HG02885 (cell line): Measurements from ENCODE around the gene YJU2.

ENCODE experiments used
- ATAC-seq: cut with Tn5 transposase; IDR thresholded peaks from one replicate; pipeline ENCODE4 v1.9.1; 2021; ENCODE audit warnings: mild to moderate bottlenecking; ENCODE audit not compliant: unreplicated experiment, poor library complexity

The YJU2 gene

DNA sequence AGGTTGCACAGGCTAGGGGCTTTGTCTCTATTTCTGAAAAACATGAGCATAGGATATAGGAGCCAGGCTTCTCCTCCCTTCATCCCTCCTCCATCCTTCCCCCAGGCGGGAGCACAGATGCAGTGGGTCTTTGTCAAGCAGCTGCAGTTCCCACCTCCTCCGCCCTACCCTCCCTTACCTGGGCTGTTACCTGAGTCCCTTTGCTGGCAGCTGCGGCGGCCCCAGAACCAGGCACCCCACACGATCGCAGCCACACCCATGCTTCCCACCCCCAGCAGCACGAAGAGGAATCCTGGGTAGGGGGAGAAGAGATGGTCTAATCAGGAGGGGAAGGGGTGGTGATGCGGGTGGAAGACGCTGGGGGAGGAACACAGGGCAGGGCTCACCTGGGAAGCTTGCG is 47.5 kb downstream of the YJU2 start:
- ATAC-seq: no peak

DNA sequence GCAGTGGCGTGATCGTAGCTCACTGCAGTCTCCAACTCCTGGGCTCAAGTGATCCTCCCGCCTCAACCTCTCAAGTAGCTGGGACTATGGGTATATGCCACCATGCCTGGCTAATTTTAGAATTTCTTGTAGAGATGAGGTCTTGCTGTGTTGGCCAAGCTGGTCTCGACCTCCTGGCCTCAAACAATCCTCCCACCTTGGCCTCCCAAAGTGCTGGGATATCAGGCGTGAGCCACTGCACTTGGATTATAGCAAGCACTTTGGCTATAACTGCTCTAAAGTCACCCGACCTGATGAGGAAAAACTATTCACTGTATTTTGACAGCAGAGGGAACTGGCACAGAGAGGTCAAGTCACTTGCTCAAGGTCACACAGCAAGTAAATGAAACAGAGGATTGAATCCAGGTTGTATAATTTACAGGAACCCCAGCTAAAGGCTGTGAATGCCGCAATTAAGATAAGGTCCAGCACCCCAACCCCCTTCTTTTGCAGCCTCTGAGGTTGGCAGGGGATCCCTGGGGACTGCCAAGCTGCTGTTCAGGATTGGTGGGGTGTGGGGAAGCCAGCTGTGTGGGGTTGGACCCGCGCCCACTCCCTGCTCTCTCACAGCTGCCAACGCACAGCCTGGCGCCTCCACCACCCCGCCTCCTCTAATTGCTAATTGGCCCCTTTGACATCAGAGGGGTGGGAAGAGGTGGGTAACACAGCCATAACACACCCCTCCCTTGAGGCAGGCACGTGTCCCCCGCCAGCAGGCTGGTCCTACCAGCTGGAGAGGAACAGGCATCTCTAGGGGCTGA is 49.3 kb downstream of the YJU2 start:
- ATAC-seq: no peak

DNA sequence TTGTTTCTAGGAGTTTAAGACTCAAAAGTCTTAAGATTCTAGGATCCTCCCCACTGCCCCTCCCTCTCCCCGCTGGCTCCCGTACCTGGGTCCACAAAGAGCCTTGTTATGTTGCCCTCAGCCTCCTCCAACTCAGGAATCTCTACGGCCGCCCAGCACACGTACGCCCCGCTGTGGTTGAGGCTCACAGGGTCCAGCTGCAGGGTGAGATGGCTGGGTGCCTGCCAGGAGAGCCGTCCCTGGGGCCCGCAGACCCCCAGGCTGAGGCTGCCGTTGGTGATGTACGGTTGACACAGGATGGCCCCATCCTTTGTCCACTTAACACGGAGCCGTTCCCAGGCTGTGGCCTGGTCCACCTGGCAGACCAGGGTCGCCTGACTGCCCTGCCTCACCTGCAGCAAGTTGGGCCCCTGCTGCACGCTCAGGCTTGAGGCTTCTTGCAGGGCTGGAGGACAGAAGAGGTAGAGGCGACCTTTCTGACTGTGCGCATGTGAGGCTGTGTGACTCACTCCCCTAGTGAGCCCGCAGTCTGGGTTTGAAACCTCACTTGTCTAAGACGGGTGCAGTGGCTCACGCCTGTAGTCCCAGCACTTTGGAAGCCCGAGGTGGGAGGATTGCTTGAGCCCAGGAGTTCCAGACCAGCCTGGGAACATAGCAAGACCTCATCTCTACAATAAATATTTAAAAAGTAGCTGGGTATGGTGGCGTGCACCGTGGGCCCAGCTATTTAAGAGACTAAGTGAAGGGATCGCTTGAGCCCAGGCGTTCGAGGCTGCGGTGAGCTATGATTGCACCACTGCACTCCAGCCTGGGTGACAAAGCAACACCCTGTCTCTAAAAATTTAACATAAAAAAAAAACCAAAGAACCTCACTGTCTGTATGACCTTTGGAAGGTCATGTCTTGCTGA is 51.3 kb downstream of the YJU2 start:
- ATAC-seq: no peak

DNA sequence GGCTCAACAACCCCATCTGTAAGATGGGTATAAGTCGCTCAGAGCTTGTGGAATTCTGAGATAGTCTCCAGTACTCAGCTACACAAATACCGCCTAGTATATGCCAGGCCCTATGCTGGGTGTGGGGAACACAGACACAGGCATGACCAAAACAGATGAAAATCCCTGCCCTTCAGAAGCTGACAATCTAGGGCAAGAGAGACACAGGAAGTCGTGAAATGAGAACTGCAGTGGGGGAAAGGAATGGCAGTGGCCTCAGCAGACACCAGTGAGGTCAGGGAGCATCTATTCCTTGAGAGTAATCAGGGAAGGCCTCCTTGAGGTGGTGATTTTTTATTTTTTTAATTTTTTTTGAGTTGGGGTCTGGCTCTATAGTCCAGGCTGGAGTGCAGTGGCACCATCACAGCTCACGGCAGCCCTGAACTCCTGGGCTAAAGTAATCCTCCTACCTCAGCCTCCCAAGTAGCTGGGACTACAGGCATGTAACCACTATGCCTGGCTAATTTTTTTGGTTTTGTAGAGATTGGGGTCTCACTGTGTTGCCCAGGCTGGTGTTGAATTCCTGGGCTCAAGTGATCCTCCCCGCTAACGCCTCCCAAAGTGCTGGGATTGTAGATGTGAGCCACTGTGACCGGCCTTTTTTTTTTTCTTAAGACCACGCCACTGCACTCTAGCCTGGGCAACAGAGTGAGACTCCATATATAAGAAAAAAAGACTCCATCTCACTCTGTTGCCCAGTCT is 52.1 kb downstream of the YJU2 start:
- ATAC-seq: no peak

DNA sequence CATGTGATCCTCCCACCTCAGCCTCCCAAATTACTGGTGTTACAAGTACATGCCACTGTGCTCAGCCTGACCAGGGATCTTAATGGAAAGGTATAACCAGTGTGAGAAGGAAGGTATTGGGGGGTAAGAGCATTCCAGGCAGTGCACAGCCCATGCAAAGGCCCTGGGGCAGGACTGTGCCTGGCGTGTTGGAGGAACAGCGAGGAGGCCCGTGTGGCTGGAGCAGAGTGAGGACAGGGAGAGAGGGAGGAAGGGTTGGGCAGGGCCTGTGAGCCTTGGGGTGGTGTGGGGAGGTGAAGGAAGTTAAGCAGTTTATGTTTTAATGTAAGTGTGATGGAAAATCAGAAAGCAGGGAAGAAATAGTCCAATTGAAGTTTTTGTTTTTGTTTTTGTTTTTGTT is 53.7 kb downstream of the YJU2 start:
- no peak for ATAC-seq

DNA sequence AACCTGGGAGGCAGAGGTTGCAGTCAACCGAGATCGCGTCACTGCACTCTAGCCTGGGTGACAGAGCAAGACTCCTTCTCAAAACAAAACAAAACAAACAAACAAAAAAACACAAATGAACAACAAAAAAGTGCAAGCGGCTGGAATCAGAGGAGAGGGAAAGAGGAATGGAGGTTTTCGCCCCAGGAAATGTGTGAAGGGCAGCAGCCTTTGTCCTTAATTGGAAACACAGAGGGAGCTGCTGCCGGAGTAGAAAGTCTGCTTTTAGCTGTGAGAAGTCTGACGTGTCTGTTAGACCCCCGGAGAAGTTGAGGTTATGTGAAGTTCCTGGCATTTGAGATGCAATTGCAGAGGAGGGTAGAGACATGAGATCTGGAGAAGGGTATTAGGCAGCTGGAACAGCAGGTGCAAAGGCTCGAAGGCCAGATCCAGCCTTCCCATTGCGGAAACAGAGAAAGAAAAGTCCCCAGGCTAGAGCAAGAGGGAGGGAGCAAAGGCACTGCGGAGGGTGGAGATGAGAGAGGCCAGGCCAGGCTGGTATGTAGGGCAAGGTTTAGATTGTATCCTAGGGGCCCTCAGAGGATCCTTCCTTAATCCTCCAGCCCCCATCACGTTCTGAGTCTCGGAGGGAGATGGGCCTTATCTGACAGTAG is 54.8 kb downstream of the YJU2 start:
- ATAC-seq: no peak

DNA sequence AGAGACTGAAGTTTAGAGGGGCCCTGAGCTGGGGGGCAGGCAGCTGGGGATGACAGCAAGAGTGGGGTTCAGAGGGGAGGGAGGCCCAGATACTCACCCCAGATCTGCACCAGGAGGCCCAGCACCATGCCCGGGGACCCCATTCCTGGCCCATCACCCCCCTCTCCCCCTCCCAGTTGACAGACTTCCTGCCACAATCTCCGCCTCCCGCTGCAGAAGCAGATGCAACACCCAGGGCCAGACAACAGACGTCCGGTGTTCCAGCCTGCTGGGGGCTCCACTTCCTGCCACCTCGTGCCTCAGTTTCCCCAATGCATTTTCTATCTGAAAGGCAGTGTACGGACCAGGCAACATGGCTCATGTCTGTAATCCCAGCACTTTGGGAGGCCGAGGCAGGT is 55.4 kb downstream of the YJU2 start, which contains the start of gene TMIGD2:
TMIGD2 (minus strand) TSS at position 147 of the 398 bp plus-strand sequence; CDS start at position 143, 4 bp downstream.
- no peak for ATAC-seq

DNA sequence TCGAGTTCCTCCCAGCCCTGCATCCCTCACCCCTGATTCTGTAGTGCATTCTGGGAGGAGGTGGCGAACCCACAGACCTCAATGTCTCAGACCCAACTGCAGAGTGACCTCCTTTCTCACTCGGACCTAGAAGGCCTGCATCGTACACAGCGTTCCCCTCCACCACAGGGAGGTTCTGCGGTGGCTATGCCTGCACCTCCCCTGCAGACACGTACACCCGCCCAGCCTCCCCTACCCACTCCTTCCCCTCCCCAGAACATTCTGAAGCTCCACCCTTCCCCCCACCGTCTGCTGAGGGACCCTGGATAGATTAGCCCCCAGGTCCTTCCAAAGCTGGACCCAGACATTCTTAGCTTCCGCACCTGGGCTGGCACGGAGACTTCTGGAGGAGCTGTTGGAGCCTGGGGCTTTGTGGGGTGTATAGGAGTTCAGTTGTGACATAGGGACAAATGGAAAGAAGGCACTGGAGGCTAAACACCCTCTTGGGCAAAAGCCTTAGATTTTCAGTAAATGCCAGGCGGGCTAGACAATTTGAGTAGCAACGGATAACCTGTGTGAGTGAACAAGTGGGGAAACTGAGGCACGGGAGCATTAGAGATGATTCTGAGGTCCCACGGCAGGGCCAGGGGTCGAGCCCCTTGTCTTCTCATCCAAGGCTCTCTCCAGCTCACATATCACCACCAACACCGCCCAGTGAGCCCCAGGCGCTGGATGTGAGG is 57.1 kb downstream of the YJU2 start:
- ATAC-seq: no peak

DNA sequence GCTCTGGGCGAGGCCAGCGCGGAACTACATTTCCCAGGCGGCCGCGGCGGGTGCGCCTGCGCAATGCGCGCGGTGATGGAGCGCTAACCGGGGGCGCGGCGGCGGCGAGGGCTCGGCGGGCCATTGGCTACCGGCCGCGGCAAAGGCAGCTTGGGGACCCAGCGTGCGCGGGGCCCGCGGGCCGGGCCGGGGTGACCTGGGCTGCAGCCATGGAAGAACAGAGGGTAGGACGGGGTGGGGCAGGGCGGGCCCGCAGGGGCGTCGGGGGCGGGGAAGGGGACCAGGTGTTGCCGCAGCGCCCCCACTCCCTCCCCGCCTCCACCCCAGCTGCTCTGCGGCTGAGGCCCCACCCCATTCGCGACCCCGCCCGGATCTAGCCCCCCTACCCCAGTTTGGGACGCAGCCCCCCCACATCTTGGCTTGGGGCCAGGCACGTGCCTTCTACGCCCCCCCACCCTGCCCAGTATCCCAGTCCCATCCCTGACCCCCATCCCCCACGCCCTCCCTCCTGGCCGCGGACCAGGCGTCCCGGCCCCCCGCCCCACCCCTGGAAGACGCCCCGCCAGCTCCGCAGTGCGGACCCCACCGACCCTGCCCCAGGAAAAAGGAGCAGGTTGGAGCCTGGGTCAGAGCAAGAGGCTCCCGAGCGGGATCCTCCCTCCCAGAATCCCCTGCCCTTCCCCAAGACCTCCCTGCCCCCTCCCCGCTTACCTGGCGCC is 57.8 kb downstream of the YJU2 start, which contains the start of gene FSD1:
FSD1 (plus strand) TSS at position 61 of the 719 bp plus-strand sequence; CDS start at position 210, 149 bp downstream.
- no peak for ATAC-seq

DNA sequence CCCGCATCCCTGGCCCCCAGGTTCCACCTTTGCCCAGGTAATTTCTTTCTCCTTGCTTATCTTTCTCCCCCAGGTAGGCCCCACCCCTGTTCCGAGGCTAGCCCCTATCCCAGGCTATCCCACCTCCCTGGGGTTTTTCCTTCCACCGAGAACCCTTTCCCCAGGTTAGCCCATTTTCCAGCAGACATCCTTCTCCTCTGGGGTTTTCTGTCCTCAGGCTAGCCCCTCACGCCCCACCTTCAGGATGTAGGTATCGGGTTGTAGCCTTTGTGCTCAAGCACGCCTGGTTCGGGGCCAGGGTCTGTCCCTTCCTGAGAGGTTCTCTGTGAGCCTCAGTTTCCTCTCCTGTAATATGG is 58.4 kb downstream of the YJU2 start:
- no peak for ATAC-seq

DNA sequence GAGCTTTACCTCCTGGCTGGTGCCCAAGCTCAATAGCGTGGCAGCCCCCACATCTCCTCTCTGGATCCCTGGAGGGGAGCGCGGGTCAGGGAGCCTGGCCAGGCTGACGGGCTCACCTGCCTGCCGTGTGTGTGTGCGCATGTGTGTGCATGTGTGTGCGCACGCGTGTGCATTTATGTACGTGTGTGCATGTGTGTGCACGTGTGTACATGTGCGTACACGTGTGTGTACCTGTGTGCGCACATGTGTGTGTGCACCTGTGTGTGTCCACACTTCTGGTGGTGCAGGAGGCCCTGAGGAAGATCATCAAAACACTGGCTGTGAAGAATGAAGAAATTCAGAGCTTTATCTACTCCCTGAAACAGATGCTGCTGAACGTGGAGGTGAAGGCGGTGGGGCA is 58.8 kb downstream of the YJU2 start:
- no peak for ATAC-seq

DNA sequence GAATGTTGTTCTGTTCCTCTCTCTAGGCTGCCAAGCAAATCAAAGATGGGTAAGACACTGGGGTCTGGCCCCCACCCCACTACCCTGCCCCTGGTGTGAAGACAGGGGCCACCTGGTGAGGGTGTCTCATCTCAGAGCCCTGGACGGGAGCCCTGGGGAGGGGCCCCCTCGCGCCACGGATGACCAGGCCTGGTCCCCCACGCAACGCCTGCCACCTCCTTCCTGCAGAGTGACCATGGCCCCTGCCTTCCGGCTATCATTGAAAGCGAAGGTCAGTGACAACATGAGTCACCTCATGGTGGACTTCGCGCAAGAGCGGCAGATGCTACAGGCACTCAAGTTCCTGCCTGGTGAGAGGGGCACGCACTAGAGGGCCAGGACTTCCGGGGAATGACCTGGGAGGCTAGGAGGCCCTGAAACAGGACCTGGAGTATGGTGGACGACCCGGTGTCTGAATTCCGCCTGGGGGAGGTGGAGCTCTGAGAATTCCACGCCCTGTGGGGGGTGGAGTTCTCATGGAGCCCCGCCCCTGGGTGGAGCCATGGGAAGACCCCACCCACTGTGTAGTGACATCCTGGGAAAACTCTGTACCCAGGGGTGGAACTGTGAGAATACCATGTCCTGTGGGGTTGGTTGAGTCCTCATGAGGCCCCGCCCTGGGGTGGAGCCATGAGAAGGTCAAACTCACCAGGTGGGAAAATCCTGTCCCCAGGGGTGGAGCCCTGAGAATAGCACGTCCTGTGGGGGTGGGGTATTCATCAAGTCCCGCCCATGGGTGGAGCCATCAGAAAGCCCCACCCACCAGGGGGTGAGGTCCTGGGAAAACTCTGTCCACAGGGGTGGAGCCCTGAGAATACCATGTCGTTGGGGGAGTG is 63.6 kb downstream of the YJU2 start:
- ATAC-seq: no peak

DNA sequence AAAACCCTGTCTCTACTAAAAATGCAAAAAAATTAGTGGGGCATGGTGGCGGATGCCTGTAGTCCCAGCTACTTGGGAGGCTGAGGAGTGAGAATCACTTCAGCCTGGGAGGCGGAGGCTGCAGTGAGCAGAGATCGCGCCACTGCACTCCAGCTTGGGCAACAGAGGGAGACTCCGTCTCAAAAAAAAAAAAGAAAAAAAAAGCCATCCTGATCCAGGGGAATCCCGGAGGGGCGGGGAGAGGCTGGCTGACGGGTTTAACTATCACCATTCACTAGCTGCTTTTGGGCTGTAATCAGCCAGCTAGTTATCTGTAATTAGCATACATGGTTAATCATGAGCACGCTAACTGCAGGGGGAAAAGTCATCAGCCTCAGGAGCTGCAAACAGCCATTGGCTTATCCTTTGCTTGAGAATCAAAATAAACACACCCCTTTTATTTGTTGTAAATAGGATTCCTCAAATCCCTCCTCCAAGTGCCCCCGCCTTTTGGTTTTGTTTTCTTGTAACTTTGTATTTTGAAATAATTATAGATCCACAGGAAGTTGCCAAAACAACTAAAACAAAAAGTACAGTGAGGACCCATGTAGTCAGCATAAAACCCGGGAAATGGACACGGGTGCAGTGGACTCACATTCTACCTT is 67.1 kb downstream of the YJU2 start:
- no peak for ATAC-seq

DNA sequence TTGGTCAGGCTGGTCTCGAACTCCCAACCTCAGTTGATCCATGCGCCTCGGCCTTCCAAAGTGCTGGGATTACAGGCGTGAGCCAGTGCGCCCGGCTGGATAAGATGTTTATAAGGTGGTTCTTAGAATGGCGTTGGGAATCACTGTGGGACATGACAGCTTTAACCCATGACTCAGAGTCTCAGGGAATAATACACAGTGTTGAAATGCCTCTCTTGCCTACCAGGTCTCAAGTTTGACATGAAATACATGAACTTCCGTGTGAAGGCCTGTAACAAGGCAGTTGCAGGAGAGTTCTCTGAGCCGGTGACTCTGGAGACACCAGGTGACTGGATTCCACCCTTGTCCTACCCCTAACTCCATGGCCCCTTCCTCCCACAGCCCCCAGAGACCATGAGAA is 70.1 kb downstream of the YJU2 start:
- no peak for ATAC-seq

DNA sequence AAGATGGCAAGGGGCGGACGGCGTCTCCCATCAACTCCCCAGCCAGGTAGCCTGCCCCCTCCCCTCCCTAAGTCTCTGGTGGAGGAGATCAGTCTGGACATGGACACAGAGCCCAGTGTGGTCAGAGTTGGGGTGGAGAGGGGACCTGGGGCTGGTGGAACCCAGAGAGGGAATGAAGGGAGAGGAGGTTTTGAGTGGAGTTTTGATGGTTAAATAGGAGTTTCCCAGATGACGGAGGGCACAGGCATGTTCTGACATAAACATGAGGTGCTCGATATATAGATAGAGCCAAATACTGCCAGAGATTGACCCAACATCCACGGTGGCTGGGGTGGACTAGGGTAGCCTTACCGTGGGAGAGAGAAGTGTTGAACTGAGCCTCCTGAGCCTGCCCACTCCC is 71.6 kb downstream of the YJU2 start:
- no peak for ATAC-seq
